GM18498 (cell line): Measurements from ENCODE around the gene TCEA2.
"Not testable (repeated sequence)": the region's sequence is repeated elsewhere in the genome, so short reads cannot be mapped to it uniquely, and the experiment has no call there.

Experiments
- ATAC-seq: cut with Tn5 transposase; IDR thresholded peaks from one replicate; pipeline ENCODE4 v1.9.1; 2021; ENCODE audit warnings: mild to moderate bottlenecking, moderate library complexity; ENCODE audit not compliant: unreplicated experiment

TCEA2 gene

GRCh38 chr20:64076061-64076997, 13.3 kb downstream of the TCEA2 start:
- ATAC-seq, result no peak

DNA sequence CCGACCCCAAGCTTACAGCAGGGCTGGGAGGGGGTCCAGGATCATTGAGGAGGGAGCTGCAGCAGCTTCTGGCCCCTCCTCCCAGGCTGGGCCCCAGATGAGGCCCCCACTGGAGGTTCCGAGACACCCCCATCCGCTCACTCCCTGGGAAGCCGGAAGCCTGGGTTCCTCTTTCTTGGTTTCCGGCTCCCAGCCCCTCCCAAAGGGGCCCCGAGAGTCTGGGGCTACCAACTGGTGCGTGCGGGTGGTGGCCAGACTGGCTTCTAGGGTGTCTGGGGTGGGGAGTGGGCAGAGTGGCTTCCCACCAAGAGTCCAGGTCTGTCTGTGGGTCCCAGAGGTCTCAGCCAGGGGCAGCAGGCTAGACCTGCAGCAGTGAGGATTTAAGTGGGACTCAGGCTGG, 14.1 kb downstream of the TCEA2 start:
- ATAC-seq, result no peak

- ATAC-seq, result no peak
These were observed 14.5 kb downstream of the TCEA2 start for GRCh38 chr20:64077541-64077875.

DNA sequence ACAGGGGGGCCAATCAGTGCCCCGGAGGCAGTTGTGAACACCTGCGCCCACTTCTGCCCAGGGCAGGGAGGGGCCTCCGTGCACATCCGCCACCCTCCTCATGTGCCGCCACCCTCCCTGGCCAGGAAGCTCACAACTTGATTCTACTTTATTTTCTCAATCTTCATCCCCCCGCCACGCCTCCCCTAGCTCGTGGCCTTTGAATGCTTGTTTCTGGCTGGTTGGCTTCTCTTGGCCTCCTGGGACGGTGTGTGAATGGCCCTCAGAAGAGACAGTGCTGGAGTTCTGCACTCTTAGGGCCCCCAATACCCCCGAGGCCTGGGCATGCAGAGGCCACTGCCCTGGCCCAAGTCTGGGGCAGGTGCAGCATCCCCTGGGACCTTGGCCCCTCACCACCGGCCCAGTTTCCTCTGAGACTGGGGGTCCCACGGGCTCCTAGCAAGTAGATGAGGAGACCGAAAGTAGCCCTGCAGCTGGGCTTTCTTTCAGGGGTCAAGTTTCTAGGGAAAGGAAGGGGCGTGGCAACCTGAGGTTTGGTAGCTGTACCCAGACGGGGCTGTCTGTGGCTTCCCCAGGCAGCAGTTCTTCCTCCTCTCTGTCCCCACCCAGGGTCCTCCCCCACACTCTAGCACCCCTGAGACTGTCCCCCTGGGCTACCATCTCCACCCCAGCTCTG, 15.0 kb downstream of the TCEA2 start:
- no peak for ATAC-seq

GRCh38 chr20:64078934-64079272, 15.9 kb downstream of the TCEA2 start:
- ATAC-seq, result no peak

DNA sequence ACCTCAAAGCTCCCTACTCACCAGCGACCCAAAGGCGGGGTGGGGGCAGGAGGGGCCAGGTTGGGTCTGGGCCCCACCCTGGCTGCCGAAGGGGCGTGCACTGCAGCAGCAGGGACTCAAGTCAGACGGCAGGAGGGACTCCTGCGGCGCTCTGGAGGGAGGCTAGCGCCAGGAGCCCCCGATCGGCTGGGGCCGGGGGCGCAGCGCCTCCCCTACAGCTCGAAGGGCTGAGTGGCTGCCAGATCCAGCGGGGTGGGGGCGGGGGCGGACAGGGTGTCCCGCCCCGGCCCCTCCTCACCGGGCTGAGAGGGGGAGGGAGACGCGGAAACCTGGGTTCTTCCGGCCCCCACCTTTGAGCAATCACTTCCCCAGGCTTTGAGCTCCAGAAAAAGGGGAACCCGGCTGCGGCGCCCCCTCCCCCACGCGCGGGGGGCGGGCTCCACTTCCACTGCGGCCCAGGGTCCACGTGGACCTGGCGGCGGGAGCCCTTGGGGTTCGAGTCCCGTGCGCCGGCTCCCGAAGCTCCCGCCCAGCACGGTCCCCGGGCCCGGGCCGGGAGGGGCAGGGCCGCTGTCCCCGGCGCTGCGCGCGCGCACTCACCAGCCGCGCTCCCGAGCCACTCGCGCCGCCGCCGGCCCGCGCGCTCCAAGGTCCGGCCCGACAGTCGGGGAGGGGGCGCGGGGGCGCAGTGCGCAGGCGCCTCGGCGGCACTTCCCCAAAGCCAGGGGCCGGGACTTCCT, 16.4 kb downstream of the TCEA2 start, which contains the start of gene RGS19:
TSS of gene RGS19 (minus strand) at position 246 of the 740 bp plus-strand sequence. CDS start 2,632 bp downstream, outside the sequence.
- ATAC-seq, result peak; percentile 55

GRCh38 chr20:64080013-64080812, 17.2 kb downstream of the TCEA2 start, which contains the start of gene OPRL1:
TSS of gene OPRL1 (plus strand) at chr20:64080082. CDS start at chr20:64092721, 12,639 bp downstream.
- peak; percentile 1 for ATAC-seq

GRCh38 chr20:64080813-64081623, 18.0 kb downstream of the TCEA2 start:
- ATAC-seq, result no peak

GRCh38 chr20:64081624-64081964, 18.6 kb downstream of the TCEA2 start:
- ATAC-seq, result no peak

- no peak for ATAC-seq
These were observed 19.2 kb downstream of the TCEA2 start for GRCh38 chr20:64082126-64082731.

- no peak for ATAC-seq
These were observed 19.9 kb downstream of the TCEA2 start for GRCh38 chr20:64082820-64083377.

GRCh38 chr20:64083378-64083803, 20.4 kb downstream of the TCEA2 start:
- no peak for ATAC-seq

- no peak for ATAC-seq
These were observed 21.0 kb downstream of the TCEA2 start, which contains the start of gene LKAAEAR1 for GRCh38 chr20:64083804-64084684. TSS of gene LKAAEAR1 (minus strand) at chr20:64084398. CDS start at chr20:64084219, 179 bp downstream.

DNA sequence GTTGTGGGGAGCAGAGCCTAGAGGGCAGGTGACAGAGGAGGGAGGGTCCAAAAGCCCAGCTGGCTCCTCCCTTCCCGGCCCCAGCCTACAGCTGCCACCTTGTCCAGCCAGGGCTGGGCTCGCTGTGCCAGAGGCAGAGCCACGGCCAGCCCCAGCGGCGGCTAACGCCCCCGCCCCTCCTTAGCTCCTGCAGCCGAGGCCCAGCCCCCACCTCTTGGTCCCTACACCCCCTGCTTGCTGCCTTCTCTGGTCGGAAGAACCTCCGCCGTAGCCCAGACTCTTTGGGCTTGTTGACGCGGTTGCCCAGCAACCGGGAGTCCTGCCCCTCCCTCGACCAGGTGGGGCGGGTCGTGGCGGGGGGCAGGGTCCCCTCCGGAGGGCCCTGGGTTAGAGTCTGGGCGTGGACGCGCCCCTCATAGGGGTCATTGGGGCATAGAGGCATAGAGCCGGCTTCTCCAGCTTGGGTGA, 21.7 kb downstream of the TCEA2 start:
- no peak for ATAC-seq

DNA sequence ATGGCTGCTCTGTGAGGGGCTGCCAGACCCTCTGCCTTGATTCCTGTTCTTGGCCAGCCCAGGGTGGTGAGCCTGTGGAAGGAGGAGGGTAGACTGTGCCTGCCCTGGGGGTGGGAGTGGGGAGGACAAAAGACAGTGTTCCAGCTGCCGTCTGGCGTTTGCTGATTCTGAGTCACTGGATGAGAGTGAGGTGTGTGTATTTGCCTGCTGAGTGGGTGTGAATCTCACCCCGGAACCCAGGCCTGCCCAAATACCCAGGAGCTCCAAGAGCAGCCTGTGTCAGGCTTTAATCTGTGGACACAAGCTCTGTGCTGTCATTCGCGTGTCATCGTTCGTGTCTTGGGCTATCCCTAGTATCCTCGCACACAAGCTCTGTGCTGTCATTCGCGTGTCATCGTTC, 23.8 kb downstream of the TCEA2 start:
- no peak for ATAC-seq

DNA sequence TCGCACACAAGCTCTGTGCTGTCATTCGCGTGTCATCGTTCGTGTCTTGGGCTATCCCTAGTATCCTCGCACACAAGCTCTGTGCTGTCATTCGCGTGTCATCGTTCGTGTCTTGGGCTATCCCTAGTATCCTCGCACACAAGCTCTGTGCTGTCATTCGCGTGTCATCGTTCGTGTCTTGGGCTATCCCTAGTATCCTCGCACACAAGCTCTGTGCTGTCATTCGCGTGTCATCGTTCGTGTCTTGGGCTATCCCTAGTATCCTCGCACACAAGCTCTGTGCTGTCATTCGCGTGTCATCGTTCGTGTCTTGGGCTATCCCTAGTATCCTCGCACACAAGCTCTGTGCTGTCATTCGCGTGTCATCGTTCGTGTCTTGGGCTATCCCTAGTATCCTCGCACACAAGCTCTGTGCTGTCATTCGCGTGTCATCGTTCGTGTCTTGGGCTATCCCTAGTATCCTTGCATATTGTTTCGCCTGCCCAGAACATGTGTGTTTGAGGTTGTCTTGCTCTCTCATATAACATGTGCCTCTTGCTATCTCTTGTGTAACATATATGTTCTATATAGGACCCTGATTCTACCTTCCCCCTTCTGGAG, 24.3 kb downstream of the TCEA2 start:
- not testable (repeated sequence) for ATAC-seq

- not testable (repeated sequence) for ATAC-seq
These were observed 25.6 kb downstream of the TCEA2 start for GRCh38 chr20:64088586-64088985.
